Kidney epithelial cell (primary cell): ENCODE measurements around the gene KLK13. TPM values are rescaled to one million over a fixed set of nuclear protein-coding genes. Genes with fewer than 3 reads are reported as not detected.

Experiments used
- DNase-seq: peaks from one replicate; pipeline ENCODE4 v3.0.0-alpha.2; 2010; ENCODE audit warnings: low read depth
- H3K27me3 ChIP-seq: 2 replicates; pipeline ENCODE4 v1.6.0; 2011; ENCODE audit warnings: low read length; ENCODE audit not compliant: control insufficient read depth, insufficient read depth
- H3K36me3 ChIP-seq: 2 replicates; pipeline ENCODE4 v1.5.1; 2011; ENCODE audit warnings: low read length; ENCODE audit not compliant: control insufficient read depth, insufficient read depth
- H3K4me3 ChIP-seq: 2 replicates; pipeline ENCODE4 v1.5.1; 2011; ENCODE audit warnings: low read depth, mild to moderate bottlenecking, control low read depth, low read length
- CTCF ChIP-seq: IDR thresholded peaks from 2 replicates; pipeline ENCODE4 v1.5.1; 2011; ENCODE audit warnings: mild to moderate bottlenecking, moderate library complexity, low read length, control low read depth, inconsistent platforms; ENCODE audit not compliant: insufficient read depth, poor library complexity, severe bottlenecking
- total RNA-seq: library from RNA; depleted of rRNA; stranded (reverse); fragments of >200 nt; gene quantifications from 2 replicates; pipeline ENCODE4 v1.2.3, GENCODE V29; 2015

The KLK13 gene
- total RNA-seq, 1 donor from 2014 or later = 0.08 TPM

GRCh38 chr19:51026554-51026831 is 38.4 kb downstream of the KLK13 start, which contains the start of gene KLK11:
KLK11 (minus strand) TSS chr19:51026616; CDS start chr19:51025631, 985 bp downstream.
- H3K36me3 ChIP-seq = no peaks in the 10 kb centered on the region
- TF ChIP-seq CTCF = no peak
- DNase-seq = no peak
- no peak within 1 kb of the TSS for H3K4me3 ChIP-seq
- peaks cover 2% of the 10 kb centered on the region for H3K27me3 ChIP-seq

GRCh38 chr19:51025809-51026553 is 38.9 kb downstream of the KLK13 start:
- peaks cover 2% of the 10 kb centered on the region for H3K27me3 ChIP-seq

GRCh38 chr19:51025401-51025800 is 39.5 kb downstream of the KLK13 start:
- DNase-seq = no peak
- TF ChIP-seq CTCF = no peak
- Histone ChIP-seq H3K4me3 (no peak overlapping the region), H3K27me3 (peaks cover 3% of the 10 kb centered on the region), H3K36me3 (no peaks in the 10 kb centered on the region)

More at GRCh38 chr19:51025809-51026553, 38.9 kb downstream of the KLK13 start:
- no peak for DNase-seq
- Histone ChIP-seq H3K36me3 (no peaks in the 10 kb centered on the region), H3K4me3 (no peak overlapping the region)
- TF ChIP-seq CTCF = no peak

- no peak for TF ChIP-seq CTCF
- no peaks in the 10 kb centered on the region for H3K36me3 ChIP-seq
- DNase-seq = no peak
- peaks cover 8% of the 10 kb centered on the region for H3K27me3 ChIP-seq
- H3K4me3 ChIP-seq = no peak overlapping the region
These were observed 40.0 kb downstream of the KLK13 start for GRCh38 chr19:51024924-51025323.

- TF ChIP-seq CTCF = no peak
- H3K27me3 ChIP-seq = peaks cover 15% of the 10 kb centered on the region
- H3K36me3 ChIP-seq = no peaks in the 10 kb centered on the region
- no peak for DNase-seq
- H3K4me3 ChIP-seq = no peak overlapping the region
These were observed 40.9 kb downstream of the KLK13 start for GRCh38 chr19:51023946-51024345.

GRCh38 chr19:51022526-51022925 is 42.4 kb downstream of the KLK13 start:
- no peak for TF ChIP-seq CTCF
- Histone ChIP-seq H3K4me3 (no peak overlapping the region), H3K36me3 (no peaks in the 10 kb centered on the region), H3K27me3 (peaks cover 26% of the 10 kb centered on the region)
- no peak for DNase-seq
